B cell (primary cell): ENCODE results near the gene SCN8A. TPM values are rescaled to one million over a fixed set of nuclear protein-coding genes. Genes with fewer than 3 reads are reported as not detected.

Source experiments
- ATAC-seq: fragments of 200-7000 bp; cut with Tn5 transposase; one replicate; pipeline ENCODE4 v1.10.0; 2021; ENCODE audit warnings: low read depth, mild to moderate bottlenecking, moderate number of reproducible peaks, moderate library complexity
- CTCF ChIA-PET: fragments of 350-600 bp; sonication (Branson Sonifier 250); formaldehyde crosslinking; loops from one replicate; lab custom pipeline; 2021; ENCODE audit warnings: antibody characterized with exemption, inconsistent platforms; lab: Charles Lee
- POLR2A ChIA-PET: fragments of 350-600 bp; sonication (Branson Sonifier 250); formaldehyde crosslinking; loops from one replicate; lab custom pipeline; 2021; ENCODE audit warnings: antibody characterized with exemption; lab: Charles Lee
- DNase-seq: peaks from one replicate; pipeline ENCODE4 v3.0.0; 2013
- H2AFZ ChIP-seq: 2 replicates; pipeline ENCODE4 v1.6.1; 2012; ENCODE audit warnings: mild to moderate bottlenecking, low read depth, low read length; ENCODE audit not compliant: insufficient read depth, poor library complexity, severe bottlenecking
- H3K27ac ChIP-seq, 2 donors: 1 replicate in 1 of 2; 2 replicates in 1 of 2; pipeline ENCODE4 v1.5.1; 2012 to 2013; ENCODE audit warnings: low read length in 2 of 2, mild to moderate bottlenecking in 2 of 2, moderate library complexity in 1 of 2
- H3K27me3 ChIP-seq, 4 experiments: fragments of 200-600 bp in 1 of 4; sonication (generic) in 1 of 4; replicated peaks in 1 of 4; 1 replicate in 2 of 4; 2 replicates in 2 of 4; pipeline versions ENCODE4 v1.6.1 to v1.7.0; 2013 to 2016; ENCODE audit warnings: low read length in 3 of 4, mild to moderate bottlenecking in 2 of 4, mixed read lengths in 1 of 4, moderate library complexity in 1 of 4; ENCODE audit not compliant: insufficient read depth in 4 of 4, control insufficient read depth in 3 of 4; ENCODE audit errors: control extremely low read depth in 1 of 4
- H3K36me3 ChIP-seq, 2 experiments: replicated peaks in 1 of 2; 1 replicate in 1 of 2; 2 replicates in 1 of 2; pipeline versions ENCODE4 v1.6.1 to v1.7.1; 2013; ENCODE audit warnings: low read length in 1 of 2; ENCODE audit not compliant: insufficient read depth in 2 of 2, control insufficient read depth in 1 of 2; ENCODE audit errors: control extremely low read depth in 1 of 2, extremely low read depth in 1 of 2
- H3K4me1 ChIP-seq, 2 donors: fragments of 200-600 bp in 1 of 2; sonication (generic) in 1 of 2; 1 replicate in 1 of 2; 2 replicates in 1 of 2; pipeline versions ENCODE4 v1.5.1 to v1.6.1; 2013 to 2017; ENCODE audit warnings: low read length in 2 of 2; ENCODE audit not compliant: control insufficient read depth in 2 of 2, insufficient read depth in 2 of 2
- H3K4me2 ChIP-seq: replicated peaks from 2 replicates; pipeline ENCODE3; 2012; ENCODE audit warnings: mild to moderate bottlenecking, low read depth, low read length; ENCODE audit not compliant: poor library complexity, severe bottlenecking
- H3K4me3 ChIP-seq, 5 experiments: fragments of 200-600 bp in 1 of 5; sonication (generic) in 1 of 5; 1 replicate in 3 of 5; 2 replicates in 2 of 5; pipeline versions ENCODE4 v1.5.1 to v1.7.0; 2011 to 2016; ENCODE audit warnings: low read length in 4 of 5, mild to moderate bottlenecking in 4 of 5, low read depth in 2 of 5, control low read depth in 1 of 5, moderate library complexity in 1 of 5; ENCODE audit not compliant: insufficient read depth in 1 of 5; ENCODE audit errors: control extremely low read depth in 1 of 5, extremely low read depth in 1 of 5
- H3K79me2 ChIP-seq: fragments of 200-600 bp; sonication (generic); one replicate; pipeline ENCODE4 v1.6.0; 2016; ENCODE audit warnings: low read length; ENCODE audit not compliant: control insufficient read depth, insufficient read depth
- H3K9ac ChIP-seq: fragments of 200-600 bp; sonication (generic); 2 replicates; pipeline ENCODE4 v1.6.1; 2017; ENCODE audit warnings: mild to moderate bottlenecking, low read length, moderate library complexity
- H3K9me3 ChIP-seq, 3 donors: one replicate each; pipeline versions ENCODE4 v1.6.1 to v1.7.1; 2013; ENCODE audit warnings: low read length in 2 of 3; ENCODE audit not compliant: control insufficient read depth in 2 of 3, insufficient read depth in 1 of 3; ENCODE audit errors: control extremely low read depth in 1 of 3
- H4K20me1 ChIP-seq: 2 replicates; pipeline ENCODE4 v1.6.0; 2012; ENCODE audit warnings: mild to moderate bottlenecking, low read length; ENCODE audit not compliant: insufficient read depth, control insufficient read depth, poor library complexity, severe bottlenecking
- H3K27ac Mint-ChIP-seq: one replicate; pipeline ENCODE4 v1.8.0; 2021; ENCODE audit warnings: mixed read lengths
- H3K27me3 Mint-ChIP-seq: one replicate; pipeline ENCODE4 v1.8.0; 2021; ENCODE audit warnings: mixed read lengths
- H3K4me1 Mint-ChIP-seq: one replicate; pipeline ENCODE4 v1.8.0; 2021; ENCODE audit warnings: mixed read lengths
- H3K4me3 Mint-ChIP-seq: one replicate; pipeline ENCODE4 v1.8.0; 2021; ENCODE audit warnings: mixed read lengths
- H3K9me3 Mint-ChIP-seq: one replicate; pipeline ENCODE4 v1.8.0; 2022; ENCODE audit warnings: mixed read lengths; ENCODE audit not compliant: insufficient read depth
- CTCF ChIP-seq: fragments of 200-600 bp; IDR thresholded peaks from one replicate; pipeline ENCODE4 v1.8.0; 2022; ENCODE audit warnings: antibody characterized with exemption, mild to moderate bottlenecking
- EZH2 ChIP-seq: IDR thresholded peaks from 2 replicates; pipeline ENCODE4 v1.6.1; 2012; ENCODE audit warnings: borderline replicate concordance, low read depth, mild to moderate bottlenecking, moderate library complexity, low read length; ENCODE audit not compliant: insufficient read depth, poor library complexity, severe bottlenecking
- whole genome bisulfite sequencing: methylation state at CpG from one replicate; pipeline ENCODE4 v1.1.5; 2013; ENCODE audit warnings: missing lambda C conversion rate; ENCODE audit not compliant: insufficient coverage; 5-methylcytosine and 5-hydroxymethylcytosine counted together
- intact Hi-C: fragments of 100-400 bp; cut with micrococcal nuclease; formaldehyde crosslinking; loops from one replicate; pipeline ENCODE4 v1.10.0; 2022
- polyA plus RNA-seq: library from polyadenylated mRNA; depleted of rRNA; stranded (reverse); fragments of >200 nt; gene quantifications from 2 replicates; pipeline ENCODE4 v1.2.3, GENCODE V29; 2012
- total RNA-seq, 2 donors: library from RNA; stranded (reverse); fragments of 120-200 nt in 1 of 2; gene quantifications; 1 replicate in 1 of 2; 2 replicates in 1 of 2; pipeline versions ENCODE4 v1.2.3 to v1.2.4, GENCODE V29; 2013 to 2022

Gene SCN8A
- total and polyA plus RNA-seq, 2 donors (not counting 1 experiment from before 2014, with no cell fraction given) = 0.78 to 1.0 TPM

- Histone ChIP-seq H3K4me2 (no peak overlapping the region), H3K27ac (no peak overlapping the region), H3K9ac (no peak overlapping the region), H2AFZ (no peak overlapping the region), H3K4me3 (no peak overlapping the region), H4K20me1 (no peaks in the 10 kb centered on the region), H3K36me3 (no peaks in the 10 kb centered on the region), H3K79me2 (no peaks in the 10 kb centered on the region), H3K9me3 (peaks cover 0 to 10% (median 0%) of the 10 kb centered on the region in 3 donors), H3K4me1 (peaks cover 8% of the 10 kb centered on the region in 2 donors), H3K27me3 (peaks cover 0 to 50% (median 14%) of the 10 kb centered on the region in 4 experiments)
- TF ChIP-seq EZH2 (no peak), CTCF (no peak)
- intact Hi-C loops = no loop called here
- H3K9me3 Mint-ChIP-seq = no peaks in the 10 kb centered on the region
- POLR2A ChIA-PET = no interaction called here
- H3K4me1 Mint-ChIP-seq = peaks cover 12% of the 10 kb centered on the region
- CTCF ChIA-PET = no interaction called here
- DNase-seq (no peak), ATAC-seq (no peak)
- H3K4me3 Mint-ChIP-seq = no peak overlapping the region
- WGBS = 87% methylated on average over 3 of the region's 6 CpGs
- H3K27ac Mint-ChIP-seq = no peak overlapping the region
- peaks cover 54% of the 10 kb centered on the region for H3K27me3 Mint-ChIP-seq
Observed at GRCh38 chr12:51836827-51837173, 245.8 kb downstream of the SCN8A start.

- Mint-ChIP-seq H3K27ac (no peak overlapping the region), H3K9me3 (no peaks in the 10 kb centered on the region), H3K4me3 (no peak overlapping the region), H3K27me3 (peaks cover 55% of the 10 kb centered on the region), H3K4me1 (peaks cover 11% of the 10 kb centered on the region)
- Histone ChIP-seq H3K9me3 (peaks cover 0 to 10% (median 0%) of the 10 kb centered on the region in 3 donors), H3K27me3 (peaks cover 0 to 52% (median 14%) of the 10 kb centered on the region in 4 experiments), H3K9ac (no peak overlapping the region), H4K20me1 (no peaks in the 10 kb centered on the region), H3K27ac (no peak overlapping the region), H3K4me2 (no peak overlapping the region), H2AFZ (no peak overlapping the region), H3K36me3 (no peaks in the 10 kb centered on the region), H3K4me1 (peaks cover 8% of the 10 kb centered on the region in 2 donors), H3K4me3 (no peak overlapping the region), H3K79me2 (no peaks in the 10 kb centered on the region)
- ChIA-PET CTCF (no interaction called here), POLR2A (no interaction called here)
- whole genome bisulfite sequencing = 86% methylated on average over 6 of the region's 7 CpGs
- ATAC-seq (no peak), DNase-seq (no peak)
- TF ChIP-seq EZH2 (no peak), CTCF (no peak)
- intact Hi-C loops = no loop called here
Observed at GRCh38 chr12:51837286-51837685, 246.3 kb downstream of the SCN8A start.
